Measurements from ENCODE around the gene COL9A3.
"Not testable (repeated sequence)": the region's sequence is repeated elsewhere in the genome, so short reads cannot be mapped to it uniquely, and the experiment has no call there.

Gene COL9A3

GRCh38 chr20:62835931-62836861, 19.3 kb downstream of the COL9A3 start:
- no peak for DNase-seq (ENCODE audit: low read depth, low spot score)

- DNase-seq (ENCODE audit: low read depth, low spot score), result no peak
Observed at GRCh38 chr20:62836967-62837490, 20.2 kb downstream of the COL9A3 start.

- DNase-seq (ENCODE audit: low read depth, low spot score), result no peak
Observed at GRCh38 chr20:62837790-62838127, 20.9 kb downstream of the COL9A3 start.

- DNase-seq (ENCODE audit: low read depth, low spot score), result no peak
Observed at GRCh38 chr20:62838128-62838891, 21.5 kb downstream of the COL9A3 start.

- DNase-seq (ENCODE audit: low read depth, low spot score), result no peak
Observed at GRCh38 chr20:62839261-62839660, 22.4 kb downstream of the COL9A3 start.

GRCh38 chr20:62839816-62840215, 23.0 kb downstream of the COL9A3 start:
- no peak for DNase-seq (ENCODE audit: low read depth, low spot score)

- no peak for DNase-seq (ENCODE audit: low read depth, low spot score)
Observed at GRCh38 chr20:62840244-62841197, 23.7 kb downstream of the COL9A3 start.

- no peak for DNase-seq (ENCODE audit: low read depth, low spot score)
Observed at GRCh38 chr20:62841705-62842212, 24.9 kb downstream of the COL9A3 start.

GRCh38 chr20:62843656-62844055, 26.8 kb downstream of the COL9A3 start:
- no peak for DNase-seq (ENCODE audit: low read depth, low spot score)

- no peak for DNase-seq (ENCODE audit: low read depth, low spot score)
Observed at GRCh38 chr20:62844182-62844581, 27.3 kb downstream of the COL9A3 start.

- DNase-seq (ENCODE audit: low read depth, low spot score), result no peak
Observed at GRCh38 chr20:62845416-62846160, 28.7 kb downstream of the COL9A3 start.

GRCh38 chr20:62846166-62846890, 29.5 kb downstream of the COL9A3 start:
- no peak for DNase-seq (ENCODE audit: low read depth, low spot score)

GRCh38 chr20:62848917-62849316, 32.1 kb downstream of the COL9A3 start:
- DNase-seq (ENCODE audit: low read depth, low spot score), result not testable (repeated sequence)

GRCh38 chr20:62849431-62849830, 32.6 kb downstream of the COL9A3 start:
- no peak for DNase-seq (ENCODE audit: low read depth, low spot score)

GRCh38 chr20:62850333-62850974, 33.6 kb downstream of the COL9A3 start:
- no peak for DNase-seq (ENCODE audit: low read depth, low spot score)

- DNase-seq (ENCODE audit: low read depth, low spot score), result no peak
Observed at GRCh38 chr20:62852196-62852595, 35.3 kb downstream of the COL9A3 start.

GRCh38 chr20:62852841-62853240, 36.0 kb downstream of the COL9A3 start:
- DNase-seq (ENCODE audit: low read depth, low spot score), result no peak

- not testable (repeated sequence) for DNase-seq (ENCODE audit: low read depth, low spot score)
Observed at GRCh38 chr20:62853304-62853703, 36.5 kb downstream of the COL9A3 start.

GRCh38 chr20:62854121-62854520, 37.3 kb downstream of the COL9A3 start:
- no peak for DNase-seq (ENCODE audit: low read depth, low spot score)

Data from brain pericyte (primary cell).